ENCODE measurements around the gene KCNJ5. TPM values are rescaled to one million over a fixed set of nuclear protein-coding genes. Genes with fewer than 3 reads are reported as not detected.

Gene KCNJ5
- total RNA-seq, 1 donor from 2014 or later, result not detected

DNA sequence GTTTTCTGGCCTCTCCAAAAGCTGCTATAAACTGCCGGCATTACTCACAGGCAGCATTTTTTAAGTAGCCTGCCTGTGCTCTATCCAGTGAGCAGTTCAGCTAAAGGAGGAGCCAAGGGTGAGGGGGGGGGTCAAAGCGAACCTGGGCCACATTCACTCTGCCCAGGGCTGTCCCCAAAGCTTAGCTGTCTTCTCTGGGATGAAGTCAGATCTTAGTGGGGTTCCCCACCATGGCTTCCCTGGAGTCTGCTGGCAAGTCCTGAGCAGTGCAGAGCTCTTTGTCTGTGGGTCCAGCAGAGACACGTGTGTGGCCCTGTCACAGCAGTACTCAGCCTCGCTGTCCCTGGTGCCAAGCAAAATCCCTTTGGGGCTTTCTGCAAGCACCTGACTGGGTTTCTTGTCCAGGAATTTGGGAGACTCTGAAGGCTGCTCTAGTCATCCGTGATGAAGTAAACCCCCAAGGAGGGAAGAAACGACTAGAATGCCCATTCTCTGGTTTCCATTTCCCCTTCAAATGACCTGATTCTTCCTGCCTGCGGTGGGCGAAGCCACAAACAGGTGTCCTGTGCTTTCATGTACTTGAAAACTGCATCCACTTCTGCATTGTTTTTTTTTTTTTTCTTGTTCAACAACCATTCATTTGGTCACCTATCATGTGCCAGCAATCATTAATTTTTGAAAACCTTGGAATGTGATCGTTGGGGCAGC lies 2.6 kb downstream of the KCNJ5 start:
- no peak for DNase-seq (ENCODE audit: low read depth)

DNA sequence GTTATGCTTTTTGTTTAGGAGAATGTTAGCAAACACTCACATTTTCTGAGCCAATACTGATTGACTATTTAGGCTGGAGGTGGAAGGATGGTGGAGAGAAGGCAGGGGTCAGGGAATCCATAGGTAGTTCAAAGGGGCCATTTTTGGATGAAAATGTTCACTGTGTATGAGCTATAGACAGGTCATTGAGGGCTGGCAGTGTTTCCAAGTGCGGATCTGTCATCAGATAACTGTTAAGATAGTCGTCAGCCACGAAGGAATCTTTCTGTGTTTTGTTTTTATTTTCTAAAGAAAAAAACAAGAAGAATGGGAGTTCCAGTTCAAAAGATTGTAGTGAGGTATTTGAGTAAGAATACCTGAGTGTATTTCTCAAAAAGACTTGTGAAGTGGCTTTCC lies 3.1 kb downstream of the KCNJ5 start:
- no peak for DNase-seq (ENCODE audit: low read depth)

DNA sequence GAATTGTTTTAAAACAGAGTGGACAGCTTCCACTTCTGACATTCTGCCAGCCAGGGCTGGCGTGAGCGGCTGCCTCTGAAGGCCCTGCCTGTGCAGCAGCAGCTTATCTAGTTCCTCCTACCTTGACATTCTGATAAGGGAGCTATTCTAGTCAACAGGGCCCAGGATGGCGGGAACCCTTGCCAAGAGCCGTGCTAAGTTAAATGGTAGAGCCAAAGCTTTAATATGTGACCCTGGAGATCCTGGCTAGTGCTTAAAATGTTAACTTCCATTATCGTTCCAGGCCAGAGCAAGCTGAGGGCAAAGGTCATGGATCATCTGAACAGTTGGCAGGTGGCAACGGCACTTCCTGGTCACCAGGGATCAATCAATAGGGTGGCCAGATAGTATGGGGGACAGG lies 3.5 kb downstream of the KCNJ5 start:
- DNase-seq (ENCODE audit: low read depth), result no peak

DNA sequence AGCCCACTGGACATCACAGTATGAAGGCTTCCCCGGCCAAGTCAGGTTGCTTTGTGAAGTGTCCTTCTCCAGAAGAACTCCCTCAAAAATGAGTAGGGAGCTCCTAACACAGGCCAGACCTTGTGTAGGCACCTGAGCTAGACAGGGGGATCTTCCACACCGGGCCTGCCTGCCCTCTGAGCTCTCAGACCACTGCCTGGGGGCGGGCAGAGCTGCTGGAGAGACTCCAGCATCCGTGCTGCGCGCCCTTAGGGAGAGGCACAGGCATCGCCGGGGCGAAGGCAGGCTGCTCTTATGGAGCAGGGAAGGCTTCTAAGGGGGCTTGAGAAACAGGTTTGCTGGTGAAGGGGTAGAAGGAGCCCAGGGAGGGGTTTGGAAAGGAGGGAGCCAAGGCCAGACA lies 4.4 kb downstream of the KCNJ5 start:
- no peak for DNase-seq (ENCODE audit: low read depth)

DNA sequence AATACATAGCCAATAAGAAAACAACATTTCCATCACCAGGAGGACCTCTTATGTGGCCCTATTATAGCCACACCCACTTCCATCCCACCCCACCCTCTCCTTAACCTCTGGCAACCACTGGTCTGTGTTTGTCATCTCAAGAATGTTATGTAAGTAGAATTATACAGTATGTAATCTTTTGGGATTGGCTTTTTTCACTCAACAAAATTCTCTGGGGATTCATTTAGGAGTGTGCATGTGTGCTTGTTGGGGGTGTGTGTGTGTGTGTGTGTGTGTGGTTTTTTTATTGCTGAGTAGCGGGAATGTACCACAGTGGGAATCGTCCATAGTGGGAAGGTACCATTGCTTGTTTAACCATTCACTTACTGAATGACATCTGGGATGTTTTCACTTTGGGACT lies 5.2 kb downstream of the KCNJ5 start:
- no peak for DNase-seq (ENCODE audit: low read depth)

DNA sequence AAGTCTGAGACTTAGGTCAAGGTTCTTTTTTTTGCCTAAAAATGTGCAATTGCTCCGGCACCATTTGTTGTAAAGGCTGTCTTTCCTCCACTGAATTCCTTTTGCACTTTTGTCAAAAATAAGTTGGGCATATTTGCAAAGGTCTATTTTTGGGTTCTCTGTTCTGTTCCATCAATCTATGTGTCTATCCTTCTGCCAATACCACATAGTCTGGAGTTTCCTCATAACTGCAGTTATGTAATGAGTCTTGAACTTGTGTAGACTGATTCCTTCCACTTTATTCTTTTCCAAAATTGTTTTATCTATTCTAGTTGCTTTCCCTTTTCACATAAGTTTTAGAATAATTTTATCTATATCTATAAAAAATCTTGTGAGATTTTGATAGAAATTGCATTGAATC lies 6.7 kb downstream of the KCNJ5 start:
- DNase-seq (ENCODE audit: low read depth), result no peak

DNA sequence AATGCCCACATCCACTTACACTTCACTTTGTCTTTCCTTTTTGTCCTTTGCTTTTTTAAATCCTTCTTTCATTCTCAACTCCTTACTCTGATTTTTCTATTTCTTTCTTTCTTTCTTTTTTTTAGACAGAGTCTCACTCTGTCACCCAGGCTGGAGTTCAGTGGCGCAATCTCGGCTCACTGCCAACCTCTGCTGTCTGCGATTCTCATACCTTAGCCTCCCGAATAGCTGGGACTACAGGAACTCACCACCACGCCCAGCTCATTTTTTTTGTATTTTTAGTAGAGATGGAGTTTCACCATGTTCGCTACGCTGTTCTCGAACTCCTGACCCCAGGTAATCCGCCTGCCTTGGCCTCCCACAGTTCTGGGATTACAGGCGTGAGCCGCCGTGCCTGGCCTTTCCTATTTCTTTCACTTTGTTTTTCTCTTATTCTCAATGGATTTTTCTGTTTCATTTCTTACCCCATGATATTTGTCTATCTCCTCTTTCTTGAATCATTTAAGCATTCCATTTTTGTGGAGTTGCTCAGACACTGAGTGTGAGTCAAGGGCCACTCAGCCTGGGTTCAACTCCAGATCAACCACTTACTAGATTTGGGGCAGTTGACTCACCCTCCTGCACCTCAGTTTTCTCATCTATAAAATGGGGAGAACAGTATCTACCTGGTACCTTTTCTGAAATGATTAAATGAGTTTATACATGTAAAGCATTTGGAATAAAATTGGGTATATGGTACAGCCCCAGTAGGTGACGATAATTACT lies 7.6 kb downstream of the KCNJ5 start:
- DNase-seq (ENCODE audit: low read depth), result no peak

DNA sequence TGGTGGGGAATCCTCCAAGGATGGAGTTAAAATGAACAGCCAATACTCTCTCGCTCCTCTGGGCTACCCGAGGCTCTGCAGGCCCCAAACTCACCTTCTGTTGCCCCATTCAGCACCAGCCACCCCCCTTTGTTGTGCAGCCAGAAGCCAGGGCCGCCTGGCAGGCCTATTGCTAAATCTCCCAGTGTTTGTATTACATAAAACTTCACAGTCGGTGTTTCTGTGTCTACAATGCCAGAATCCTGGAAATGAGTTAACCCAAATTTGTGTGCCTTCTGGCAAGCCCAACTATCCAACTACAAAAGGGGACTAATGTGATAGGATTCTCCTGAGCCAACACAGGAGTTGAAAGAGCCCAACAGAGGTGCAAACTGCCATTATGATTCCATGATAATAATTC lies 9.3 kb downstream of the KCNJ5 start:
- DNase-seq (ENCODE audit: low read depth), result no peak

DNA sequence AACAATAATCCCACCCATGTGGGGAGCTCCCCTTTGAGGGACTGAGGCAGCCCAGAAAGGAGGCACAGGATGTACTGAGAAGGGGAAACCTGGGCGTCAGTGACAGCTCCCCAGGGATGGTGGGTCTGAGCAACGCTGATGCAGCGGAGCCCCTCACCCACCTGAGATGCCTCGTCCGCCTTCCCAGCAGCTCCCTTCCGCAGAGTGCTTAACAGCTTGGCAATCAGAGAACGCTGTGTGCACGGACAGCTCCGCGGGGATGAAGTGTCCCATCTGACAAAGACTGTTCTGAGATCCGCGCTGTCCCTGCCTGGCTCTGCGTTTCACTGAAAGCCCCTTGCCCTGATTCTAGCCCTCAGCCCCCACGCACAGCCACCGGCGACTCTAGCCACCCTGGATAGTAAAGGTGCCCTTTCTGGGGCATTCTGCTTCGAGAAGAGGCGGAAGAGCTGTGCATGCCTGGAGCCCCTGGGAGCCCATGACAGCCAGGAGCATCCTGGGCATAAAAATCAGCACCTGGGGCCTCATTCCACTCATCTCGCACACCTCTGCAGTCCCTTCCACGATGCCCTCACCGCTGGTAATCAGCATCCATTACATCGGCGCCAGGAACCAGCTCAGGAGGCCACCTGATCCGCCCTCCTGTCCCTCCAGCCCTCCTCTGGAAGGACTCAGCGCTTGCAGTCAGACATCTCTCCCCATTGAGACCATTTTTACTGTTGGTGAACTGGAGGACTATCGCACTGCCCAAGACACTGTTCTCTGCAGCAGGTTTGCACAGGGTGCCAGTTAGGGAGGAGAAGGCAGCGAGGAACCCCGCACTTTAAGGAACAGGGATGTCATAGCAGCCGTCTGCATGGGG lies 10.7 kb downstream of the KCNJ5 start:
- no peak for DNase-seq (ENCODE audit: low read depth)

DNA sequence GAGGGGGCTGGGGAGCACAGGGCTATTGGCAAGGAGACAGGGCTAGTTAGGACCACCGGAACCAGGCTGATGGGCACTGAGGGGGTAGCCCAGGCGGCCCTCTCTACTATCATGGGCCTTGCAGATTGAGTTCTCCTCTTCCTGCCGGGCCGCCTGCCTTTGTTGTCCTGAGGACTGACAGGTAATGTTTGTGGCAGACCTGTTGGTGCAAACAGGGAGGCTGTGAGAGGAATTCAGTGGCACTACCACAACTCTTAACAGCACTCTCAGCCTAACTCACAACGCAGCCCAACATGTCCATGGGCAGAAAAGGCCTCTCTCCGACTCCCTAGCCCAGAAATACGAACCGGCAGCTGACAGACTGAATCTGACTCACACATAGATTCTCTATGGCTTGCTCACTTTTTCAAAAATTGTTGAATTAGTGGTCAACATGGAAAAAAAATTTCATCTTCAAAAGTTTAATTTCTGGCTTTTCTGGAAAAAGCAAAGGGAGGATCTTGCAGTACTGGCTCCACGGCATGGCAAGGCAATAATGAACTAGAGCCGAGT lies 11.4 kb downstream of the KCNJ5 start:
- peak; percentile 66 for DNase-seq (ENCODE audit: low read depth)

DNA sequence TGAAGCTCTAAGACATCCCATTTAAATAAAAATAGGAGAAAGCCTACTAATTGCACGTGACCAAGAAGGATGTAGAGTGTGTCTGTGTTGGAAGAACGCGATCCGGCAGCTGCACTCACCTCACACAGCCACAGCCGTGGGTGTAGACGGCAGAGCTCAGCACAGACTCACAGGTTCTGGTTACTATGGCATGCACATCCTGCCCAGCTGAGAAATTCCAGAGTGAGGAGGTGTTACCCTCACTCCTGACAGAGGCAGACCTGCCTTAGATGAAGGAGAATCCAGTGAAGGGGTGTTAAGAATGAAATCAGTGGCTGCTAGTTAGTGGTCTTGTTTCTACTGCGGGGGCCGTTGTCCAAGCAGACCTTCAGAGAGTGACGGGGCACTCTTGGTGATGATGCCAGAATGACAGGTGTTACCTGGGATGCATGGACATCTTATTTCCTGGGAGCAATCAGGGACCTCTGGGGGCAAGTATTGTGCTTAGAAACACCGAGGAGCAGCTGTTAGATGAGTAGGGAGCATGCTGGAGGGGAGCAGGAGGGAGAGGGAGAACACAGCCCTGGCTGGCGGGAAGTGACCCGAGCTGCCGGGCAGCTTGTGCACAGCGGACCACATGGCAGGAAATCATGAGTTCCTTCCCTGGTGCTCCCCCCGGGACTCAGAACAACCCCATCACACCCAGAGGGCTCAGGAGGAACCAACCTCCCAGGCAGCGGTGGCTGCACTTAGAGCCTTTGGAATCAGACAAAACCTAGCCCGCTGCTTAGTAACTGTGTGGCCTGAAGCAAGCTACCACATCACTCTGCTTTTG lies 12.3 kb downstream of the KCNJ5 start:
- DNase-seq (ENCODE audit: low read depth), result peak; percentile 60

DNA sequence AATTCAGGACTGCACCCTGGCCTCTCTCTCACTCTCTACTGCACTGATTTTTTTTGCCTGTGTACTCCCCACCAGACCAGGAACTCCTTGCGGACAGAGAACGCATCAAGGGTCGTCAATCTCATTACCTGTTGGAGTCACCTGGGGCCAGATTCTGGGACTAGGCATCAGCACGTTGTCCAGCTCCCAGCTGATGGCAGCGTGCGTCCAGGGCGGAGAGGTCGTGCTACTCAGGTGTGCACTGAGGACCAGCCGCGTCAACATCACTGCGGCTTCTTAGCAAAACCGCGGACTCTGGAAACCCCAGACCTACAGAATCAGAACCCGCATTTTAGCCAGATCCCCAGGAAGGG lies 13.1 kb downstream of the KCNJ5 start:
- DNase-seq (ENCODE audit: low read depth), result no peak

DNA sequence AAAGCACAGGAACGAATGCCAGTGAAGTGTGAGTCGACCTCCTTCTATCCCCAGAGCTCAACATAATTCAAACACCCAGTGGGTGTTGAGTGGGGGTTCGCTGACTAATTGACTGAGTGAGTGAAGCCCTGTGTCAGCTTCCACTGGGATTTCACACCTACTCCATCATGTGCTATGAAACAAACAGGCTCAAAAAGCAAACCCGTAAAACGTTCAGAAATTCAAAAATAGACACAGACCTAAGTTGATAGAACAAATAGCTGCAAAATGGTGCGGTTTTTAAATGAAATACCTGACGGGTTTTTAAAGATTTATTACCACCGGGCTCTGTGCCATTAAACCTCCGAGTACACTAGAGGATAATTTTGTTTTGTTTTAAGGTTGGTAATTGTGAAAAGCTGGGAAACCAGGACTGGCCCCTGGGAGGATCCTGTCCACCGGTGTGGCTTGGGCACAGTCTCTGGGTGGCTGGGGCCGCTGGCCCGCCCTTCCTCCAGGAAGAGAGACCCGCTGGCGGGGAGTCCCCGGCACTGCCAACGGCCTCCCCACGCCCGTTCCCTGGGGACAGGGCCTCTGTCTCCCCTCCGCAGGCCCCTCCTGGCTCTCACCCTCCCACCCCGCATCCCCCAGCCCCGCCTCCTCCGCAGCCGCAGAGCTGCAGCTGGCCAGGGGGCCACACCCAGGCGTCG lies 13.6 kb downstream of the KCNJ5 start:
- DNase-seq (ENCODE audit: low read depth), result peak; percentile 51

DNA sequence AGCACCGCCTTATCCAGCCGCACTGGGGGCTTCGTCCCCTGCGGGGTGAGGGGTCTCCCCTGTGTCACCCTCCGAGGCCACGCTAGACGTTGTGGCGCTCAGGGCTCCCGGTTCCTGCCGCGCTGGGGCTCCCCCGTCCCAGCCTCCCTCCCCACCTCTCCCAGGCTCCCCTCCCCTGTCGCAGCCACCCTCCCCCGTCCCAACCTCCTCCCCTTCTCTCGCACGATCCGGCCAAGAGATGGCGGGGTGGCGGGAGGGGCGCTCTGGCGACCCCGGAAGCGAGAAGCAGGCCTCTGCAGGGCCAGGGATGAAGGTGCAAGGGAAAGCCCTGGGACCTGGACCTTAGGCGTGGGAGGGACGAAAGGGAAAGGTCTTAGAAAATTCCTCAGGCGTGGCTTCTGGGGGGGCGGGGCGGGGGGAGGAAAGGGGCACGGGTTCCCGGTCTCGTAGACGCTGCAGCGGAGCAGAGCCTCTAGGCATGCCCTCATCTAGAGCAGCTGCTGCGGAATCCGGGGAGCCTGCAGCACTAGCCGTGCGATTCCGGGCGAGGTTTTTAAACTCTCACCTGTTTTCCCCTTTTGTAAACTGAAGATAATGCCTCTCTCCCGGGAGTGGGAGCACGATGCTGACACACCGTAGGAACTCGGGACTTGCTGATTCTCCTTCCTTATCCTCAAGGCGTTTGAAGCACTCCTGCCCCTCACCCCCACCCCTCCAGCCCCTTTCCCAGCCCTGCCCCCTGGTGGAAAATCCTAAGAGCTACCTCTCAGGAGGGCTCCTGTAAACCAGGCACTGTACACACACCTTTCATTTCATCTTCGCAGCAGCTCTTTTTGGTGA lies 14.4 kb downstream of the KCNJ5 start:
- peak; percentile 77 for DNase-seq (ENCODE audit: low read depth)

DNA sequence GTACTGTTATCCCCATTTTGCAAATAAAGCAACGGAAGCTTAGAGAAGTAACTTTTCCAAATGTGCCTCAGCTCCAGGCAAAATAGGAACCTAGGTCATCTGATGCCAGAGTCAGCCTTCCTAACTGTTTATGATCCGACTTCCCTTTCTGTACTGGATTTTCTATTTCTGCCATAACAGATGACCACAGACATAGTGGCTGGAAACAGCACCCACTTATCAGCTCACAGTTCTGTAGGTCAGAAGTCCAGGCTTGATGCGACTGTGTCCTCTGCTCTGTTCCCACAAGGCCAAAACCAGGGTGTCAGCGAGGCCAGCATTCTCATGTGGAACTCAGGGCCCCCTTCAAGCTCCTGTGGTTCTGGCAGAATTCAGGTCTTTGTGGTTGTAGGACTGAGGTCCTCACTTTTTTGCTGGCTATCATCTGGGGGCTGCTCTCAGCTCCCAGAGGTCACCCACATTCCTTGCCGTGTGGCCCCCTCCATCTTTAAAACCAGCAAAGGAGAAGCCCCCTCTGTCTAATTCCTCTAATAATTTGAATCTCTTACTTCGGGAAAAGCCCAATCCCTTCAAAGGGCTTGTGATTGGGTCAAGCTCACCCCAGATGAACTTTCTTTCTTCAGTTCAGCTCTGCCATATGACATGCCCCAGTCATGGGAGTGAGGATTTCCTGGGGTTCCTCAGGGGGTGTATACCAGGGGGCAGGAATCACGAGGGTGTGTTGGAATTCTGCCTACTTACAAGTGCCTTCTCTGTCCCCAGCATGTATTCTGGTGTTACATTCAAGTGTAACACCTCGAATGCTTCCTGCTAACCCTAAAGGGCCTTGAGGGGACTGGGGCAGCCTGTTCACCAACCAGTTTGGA lies 15.3 kb downstream of the KCNJ5 start:
- no peak for DNase-seq (ENCODE audit: low read depth)

DNA sequence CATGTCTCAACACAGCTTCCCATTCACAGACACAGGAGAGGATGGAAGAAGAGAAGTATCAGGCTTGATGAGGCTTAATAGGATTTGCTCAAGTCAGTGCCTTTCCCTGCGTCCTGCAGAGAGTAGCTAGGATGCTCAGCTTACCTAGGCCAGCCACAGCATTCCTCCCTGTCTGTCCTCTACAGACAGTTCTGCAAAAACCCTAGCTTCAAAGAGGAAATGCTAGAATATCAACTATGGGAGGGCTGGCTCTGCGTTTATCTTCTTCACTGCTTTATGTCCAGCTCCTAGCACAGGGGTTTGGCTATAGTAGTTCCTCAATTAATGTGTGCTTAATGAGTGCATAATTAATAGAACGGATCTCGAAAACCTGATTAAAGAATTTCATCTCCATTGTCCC lies 16.4 kb downstream of the KCNJ5 start:
- DNase-seq (ENCODE audit: low read depth), result no peak

DNA sequence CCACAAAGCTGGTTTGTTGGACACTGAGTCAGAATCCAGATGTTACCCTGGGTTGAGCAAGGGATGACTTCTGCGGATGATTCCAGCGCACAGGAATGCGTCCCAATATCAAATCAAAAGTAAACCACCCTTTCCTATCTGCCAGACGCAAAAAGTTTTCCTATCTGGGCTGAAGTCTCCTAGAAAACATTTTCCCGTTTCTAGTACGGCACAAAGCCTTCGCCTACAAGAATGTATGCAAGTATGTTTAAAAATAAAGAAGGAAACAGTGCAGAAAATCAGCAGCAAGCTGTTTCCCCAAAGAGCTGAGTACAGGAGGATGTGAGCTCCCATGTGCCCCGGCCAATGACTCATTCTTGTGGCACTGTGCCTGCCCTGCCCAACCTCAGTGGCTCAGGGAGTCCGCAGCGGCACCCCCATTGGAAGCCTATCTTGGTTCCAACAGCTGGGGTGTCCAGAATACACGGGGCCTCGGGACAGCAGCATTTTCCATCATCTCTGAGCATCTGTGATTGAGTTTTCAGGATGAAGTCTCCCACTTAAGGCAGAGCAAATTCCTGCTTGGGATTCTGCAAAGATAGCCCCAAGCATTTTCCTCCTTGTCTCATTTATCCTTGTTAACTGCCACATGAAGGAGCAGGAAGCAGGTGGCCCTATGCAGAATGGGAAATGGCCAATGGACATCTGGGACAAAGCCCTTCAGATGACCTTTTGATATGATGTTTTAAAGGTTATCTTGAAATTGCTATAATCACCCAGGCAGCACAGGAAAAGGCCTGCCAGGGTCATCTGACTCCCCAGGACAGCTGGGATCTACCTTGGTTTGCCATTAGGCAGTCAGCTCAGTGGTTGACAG lies 17.5 kb downstream of the KCNJ5 start:
- peak; percentile 95 for DNase-seq (ENCODE audit: low read depth)

All from myocyte (in vitro differentiated cells).